Fibroblast of skin of left biceps (primary cell): ENCODE measurements around the gene PER2.
"Not testable (repeated sequence)": the region's sequence is repeated elsewhere in the genome, so short reads cannot be mapped to it uniquely, and the experiment has no call there.

Experiments used
- DNase-seq, 2 experiments: peaks; one replicate each; pipeline ENCODE4 v3.0.0-alpha.2; 2013; ENCODE audit warnings: low read depth in 2 of 2

The PER2 gene

GRCh38 chr2:238313289-238313990 lies 25.0 kb upstream of the PER2 start:
- DNase-seq, result no peak

- DNase-seq, result not testable (repeated sequence)
Observed at GRCh38 chr2:238310721-238311120, 22.3 kb upstream of the PER2 start.

GRCh38 chr2:238308177-238308576 lies 19.8 kb upstream of the PER2 start:
- no peak for DNase-seq

GRCh38 chr2:238306672-238306998 lies 18.2 kb upstream of the PER2 start:
- no peak for DNase-seq

GRCh38 chr2:238305965-238306671 lies 17.7 kb upstream of the PER2 start:
- DNase-seq, result no peak

- DNase-seq, result no peak
Observed at GRCh38 chr2:238305092-238305862, 16.9 kb upstream of the PER2 start.

GRCh38 chr2:238304116-238304515 lies 15.7 kb upstream of the PER2 start:
- no peak for DNase-seq

- DNase-seq, result no peak
Observed at GRCh38 chr2:238302751-238303150, 14.3 kb upstream of the PER2 start.

GRCh38 chr2:238302087-238302486 lies 13.7 kb upstream of the PER2 start:
- no peak for DNase-seq

GRCh38 chr2:238299803-238300202 lies 11.4 kb upstream of the PER2 start:
- no peak for DNase-seq

- DNase-seq, result no peak
Observed at GRCh38 chr2:238296638-238297457, 8.4 kb upstream of the PER2 start.

GRCh38 chr2:238295144-238296112 lies 7.0 kb upstream of the PER2 start:
- DNase-seq, result no peak

- no peak for DNase-seq
Observed at GRCh38 chr2:238294393-238295143, 6.2 kb upstream of the PER2 start.

GRCh38 chr2:238294046-238294392 lies 5.6 kb upstream of the PER2 start:
- DNase-seq, result no peak

- no peak for DNase-seq
Observed at GRCh38 chr2:238291550-238292281, 3.3 kb upstream of the PER2 start.

GRCh38 chr2:238290715-238291549 lies 2.5 kb upstream of the PER2 start:
- no peak for DNase-seq

- no peak for DNase-seq
Observed at GRCh38 chr2:238290091-238290509, 1.7 kb upstream of the PER2 start.

GRCh38 chr2:238289574-238289973 lies 1.2 kb upstream of the PER2 start:
- no peak for DNase-seq
